Astrocyte of the spinal cord (primary cell): Measurements from ENCODE around the gene ACSF2.
"Not testable (repeated sequence)": the region's sequence is repeated elsewhere in the genome, so short reads cannot be mapped to it uniquely, and the experiment has no call there.

Experiments used
- DNase-seq: peaks from one replicate; pipeline ENCODE4 v3.0.0; 2011; ENCODE audit warnings: low read depth, low spot score
- H3K4me3 ChIP-seq: 2 replicates; pipeline ENCODE4 v1.5.1; 2011; ENCODE audit warnings: low read depth, mild to moderate bottlenecking, low read length, moderate library complexity
- CTCF ChIP-seq: IDR thresholded peaks from 2 replicates; pipeline ENCODE4 v1.5.1; 2012; ENCODE audit warnings: low read depth, mild to moderate bottlenecking, low read length, inconsistent platforms
- in situ Hi-C: cut with HindIII; loops from 2 replicates; pipeline ENCODE4 v1.10.0; 2017; ENCODE audit warnings: low sequenced_read_pairs

The ACSF2 gene

GRCh38 chr17:50397111-50397918 is 28.7 kb upstream of the ACSF2 start, which contains the start of gene LRRC59:
LRRC59 (minus strand) TSS chr17:50397523; CDS start chr17:50397317, 206 bp downstream.
- DNase-seq: peak; percentile 78
- peak within 1 kb of the TSS; percentile 100 for H3K4me3 ChIP-seq
- TF ChIP-seq CTCF: peak; percentile 93
- in situ Hi-C loops: no loop called here

GRCh38 chr17:50397919-50398285 is 28.1 kb upstream of the ACSF2 start:
- TF ChIP-seq CTCF: no peak
- no peak overlapping the region for H3K4me3 ChIP-seq
- in situ Hi-C loops: no loop called here
- DNase-seq: no peak

GRCh38 chr17:50398672-50399071 is 27.3 kb upstream of the ACSF2 start:
- DNase-seq, in situ Hi-C loops, H3K4me3 ChIP-seq: not testable (repeated sequence)

- in situ Hi-C loops, DNase-seq, H3K4me3 ChIP-seq: not testable (repeated sequence)
Observed at GRCh38 chr17:50399591-50399990, 26.4 kb upstream of the ACSF2 start.

DNA sequence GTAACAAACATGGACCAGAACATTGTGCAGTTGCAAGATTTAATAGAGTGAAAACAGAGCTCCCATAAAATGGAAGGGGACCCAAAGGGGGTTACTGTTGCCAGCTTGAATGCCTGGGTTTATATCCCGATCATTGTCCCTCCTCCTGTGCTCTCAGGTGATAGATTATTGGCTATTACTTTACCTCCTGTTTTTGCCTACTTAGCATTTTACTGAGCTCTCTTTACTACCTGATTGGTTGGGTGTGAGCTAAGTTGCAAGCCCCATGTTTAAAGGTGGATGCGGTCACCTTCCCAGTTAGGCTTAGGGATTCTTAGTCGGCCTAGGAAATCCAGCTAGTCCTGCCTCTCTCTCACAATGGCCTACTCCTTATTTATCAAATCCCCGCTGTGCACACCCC is 20.7 kb upstream of the ACSF2 start:
- H3K4me3 ChIP-seq: not testable (repeated sequence)

GRCh38 chr17:50406578-50406977 is 19.4 kb upstream of the ACSF2 start:
- H3K4me3 ChIP-seq: no peak overlapping the region
- in situ Hi-C loops: no loop called here
- no peak for DNase-seq
- TF ChIP-seq CTCF: no peak

More for the DNA sequence above, 20.7 kb upstream of the ACSF2 start:
- in situ Hi-C loops, DNase-seq: not testable (repeated sequence)

GRCh38 chr17:50407921-50408320 is 18.1 kb upstream of the ACSF2 start:
- DNase-seq: no peak
- in situ Hi-C loops: no loop called here
- H3K4me3 ChIP-seq: no peak overlapping the region
- no peak for TF ChIP-seq CTCF

DNA sequence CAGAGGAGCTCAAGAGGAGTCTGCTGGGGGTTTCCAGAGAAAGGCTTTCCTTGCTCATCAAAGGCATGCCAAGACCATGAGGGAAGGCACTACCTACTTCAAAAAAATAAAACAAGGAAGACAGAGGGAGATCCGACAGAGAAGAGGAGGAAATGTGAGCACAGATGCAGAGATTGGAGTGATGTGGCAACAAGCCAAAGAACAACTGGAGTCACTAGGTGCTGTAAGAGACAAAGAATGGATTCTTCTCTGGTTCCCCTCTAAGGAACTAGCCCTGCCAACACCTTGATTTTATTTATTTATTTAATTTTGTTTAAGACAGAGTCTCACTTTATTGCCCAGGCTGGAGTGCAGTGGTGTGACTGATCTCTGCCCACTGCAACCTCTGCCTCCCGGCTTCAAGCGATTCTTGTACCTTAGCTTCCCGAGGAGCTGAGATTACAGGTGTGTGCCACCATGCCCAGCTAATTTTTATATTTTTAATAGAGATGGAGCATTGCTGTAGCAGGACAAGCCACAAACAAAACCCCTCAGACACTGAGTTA is 13.8 kb upstream of the ACSF2 start:
- H3K4me3 ChIP-seq: no peak overlapping the region
- in situ Hi-C loops: no loop called here
- no peak for DNase-seq
- no peak for TF ChIP-seq CTCF
